K562 (cell line): ENCODE measurements around the gene HSF5.

ENCODE experiments used
- EP300 ChIP-seq: IDR thresholded peaks from 2 replicates; pipeline ENCODE4 v1.6.1; 2012; ENCODE audit warnings: low read length, improper control_type of control experiment
- HDAC2 ChIP-seq: fragments of 450-650 bp; IDR thresholded peaks from 2 replicates; pipeline ENCODE4 v1.6.1; 2016; ENCODE audit warnings: mild to moderate bottlenecking
- JUND ChIP-seq, 2 experiments: IDR thresholded peaks; 2 replicates in 1 of 2; 3 replicates in 1 of 2; pipeline ENCODE4 v1.6.1; 2011; ENCODE audit warnings: borderline replicate concordance in 2 of 2, low read depth in 2 of 2, low read length in 2 of 2, improper control_type of control experiment in 1 of 2, missing biosample characterization in 1 of 2, missing genetic modification characterization in 1 of 2, missing genetic modification reagents in 1 of 2
- SAFB2 ChIP-seq: fragments of 200-400 bp; formaldehyde crosslinking; IDR thresholded peaks from 2 replicates; pipeline ENCODE4 v1.6.1; 2018; ENCODE audit warnings: borderline replicate concordance, low read length, low read depth, moderate library complexity; ENCODE audit not compliant: severe bottlenecking
- TBP ChIP-seq: optimal IDR thresholded peaks from 2 replicates; pipeline ENCODE3; 2011; ENCODE audit warnings: low read depth, low read length, improper control_type of control experiment
- TF ChIP-seq, protein P1 (sequence below), 3 experiments: IDR thresholded peaks in 2 of 3; conservative IDR thresholded peaks in 1 of 3; 2 replicates each; pipeline ENCODE4 v1.5.1; 2011 to 2012; ENCODE audit warnings: low read length in 3 of 3, mild to moderate bottlenecking in 3 of 3, control low read depth in 2 of 3, improper control_type of control experiment in 1 of 3, inconsistent platforms in 1 of 3, low read depth in 1 of 3, mixed read lengths in 1 of 3, moderate library complexity in 1 of 3; ENCODE audit not compliant: insufficient read depth in 2 of 3
- TF ChIP-seq, protein P2 (sequence below), 2 experiments: fragments of 450-650 bp in 1 of 2; IDR thresholded peaks; 2 replicates each; pipeline ENCODE4 v1.6.1; 2011 to 2017; ENCODE audit warnings: low read depth in 2 of 2, antibody characterized with exemption in 1 of 2, borderline replicate concordance in 1 of 2, low read length in 1 of 2, mild to moderate bottlenecking in 1 of 2, mixed read lengths in 1 of 2; ENCODE audit not compliant: control insufficient read depth in 1 of 2
- TF ChIP-seq, protein P3 (sequence below): fragments of 450-650 bp; IDR thresholded peaks from 2 replicates; pipeline ENCODE4 v1.6.1; 2018; ENCODE audit not compliant: partially characterized antibody
- TF ChIP-seq, protein P4 (sequence below): fragments of 450-650 bp; IDR thresholded peaks from 2 replicates; pipeline ENCODE4 v1.6.1; 2014; ENCODE audit warnings: low read depth, mild to moderate bottlenecking, moderate library complexity, borderline replicate concordance

DNA sequence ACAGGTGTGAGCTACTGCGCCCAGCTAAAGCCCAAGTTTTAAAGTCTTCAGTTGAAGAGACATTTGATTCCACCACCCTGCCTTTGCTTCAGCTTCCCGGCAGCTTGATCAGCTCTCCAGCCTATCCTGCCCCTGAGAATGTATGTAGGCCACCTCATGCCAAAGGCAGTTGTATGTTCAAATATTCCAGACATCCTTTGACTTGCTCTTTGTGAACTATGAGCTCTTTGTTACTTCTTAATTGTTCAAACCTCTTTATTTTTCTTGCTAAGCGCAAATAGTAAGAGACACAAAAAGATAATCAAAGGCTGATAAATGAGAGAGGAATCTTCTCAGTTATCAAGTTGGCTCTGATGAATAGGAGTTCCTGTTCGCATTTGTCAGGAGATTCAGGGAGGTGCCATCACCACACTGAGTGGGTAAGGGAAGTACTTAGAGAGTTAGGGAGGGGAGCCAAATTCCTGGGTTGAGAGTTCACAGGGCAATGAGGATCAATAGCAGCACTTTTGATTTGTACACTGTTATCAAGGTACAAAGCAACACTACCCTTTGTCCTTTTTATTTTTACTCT lies 104.2 kb downstream of the HSF5 start:
- TF ChIP-seq, protein P1, sequence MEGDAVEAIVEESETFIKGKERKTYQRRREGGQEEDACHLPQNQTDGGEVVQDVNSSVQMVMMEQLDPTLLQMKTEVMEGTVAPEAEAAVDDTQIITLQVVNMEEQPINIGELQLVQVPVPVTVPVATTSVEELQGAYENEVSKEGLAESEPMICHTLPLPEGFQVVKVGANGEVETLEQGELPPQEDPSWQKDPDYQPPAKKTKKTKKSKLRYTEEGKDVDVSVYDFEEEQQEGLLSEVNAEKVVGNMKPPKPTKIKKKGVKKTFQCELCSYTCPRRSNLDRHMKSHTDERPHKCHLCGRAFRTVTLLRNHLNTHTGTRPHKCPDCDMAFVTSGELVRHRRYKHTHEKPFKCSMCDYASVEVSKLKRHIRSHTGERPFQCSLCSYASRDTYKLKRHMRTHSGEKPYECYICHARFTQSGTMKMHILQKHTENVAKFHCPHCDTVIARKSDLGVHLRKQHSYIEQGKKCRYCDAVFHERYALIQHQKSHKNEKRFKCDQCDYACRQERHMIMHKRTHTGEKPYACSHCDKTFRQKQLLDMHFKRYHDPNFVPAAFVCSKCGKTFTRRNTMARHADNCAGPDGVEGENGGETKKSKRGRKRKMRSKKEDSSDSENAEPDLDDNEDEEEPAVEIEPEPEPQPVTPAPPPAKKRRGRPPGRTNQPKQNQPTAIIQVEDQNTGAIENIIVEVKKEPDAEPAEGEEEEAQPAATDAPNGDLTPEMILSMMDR (IDR thresholded peaks at IDR 0.05 in 2 of 3, conservative IDR thresholded peaks at IDR 0.05 in 1 of 3; ENCODE audit: insufficient read depth in 2 of 3, low read depth in 1 of 3, low read length in 3 of 3): no peak
- TF ChIP-seq HDAC2 (no peak), EP300 (no peak), SAFB2 (no peak), TBP (no peak), JUND (IDR thresholded peaks at IDR 0.05; ENCODE audit: borderline replicate concordance, low read depth, low read length) (no peak), JUND (tag; IDR thresholded peaks at IDR 0.05; ENCODE audit: borderline replicate concordance, low read depth, low read length) (no peak)
- TF ChIP-seq, protein P2, sequence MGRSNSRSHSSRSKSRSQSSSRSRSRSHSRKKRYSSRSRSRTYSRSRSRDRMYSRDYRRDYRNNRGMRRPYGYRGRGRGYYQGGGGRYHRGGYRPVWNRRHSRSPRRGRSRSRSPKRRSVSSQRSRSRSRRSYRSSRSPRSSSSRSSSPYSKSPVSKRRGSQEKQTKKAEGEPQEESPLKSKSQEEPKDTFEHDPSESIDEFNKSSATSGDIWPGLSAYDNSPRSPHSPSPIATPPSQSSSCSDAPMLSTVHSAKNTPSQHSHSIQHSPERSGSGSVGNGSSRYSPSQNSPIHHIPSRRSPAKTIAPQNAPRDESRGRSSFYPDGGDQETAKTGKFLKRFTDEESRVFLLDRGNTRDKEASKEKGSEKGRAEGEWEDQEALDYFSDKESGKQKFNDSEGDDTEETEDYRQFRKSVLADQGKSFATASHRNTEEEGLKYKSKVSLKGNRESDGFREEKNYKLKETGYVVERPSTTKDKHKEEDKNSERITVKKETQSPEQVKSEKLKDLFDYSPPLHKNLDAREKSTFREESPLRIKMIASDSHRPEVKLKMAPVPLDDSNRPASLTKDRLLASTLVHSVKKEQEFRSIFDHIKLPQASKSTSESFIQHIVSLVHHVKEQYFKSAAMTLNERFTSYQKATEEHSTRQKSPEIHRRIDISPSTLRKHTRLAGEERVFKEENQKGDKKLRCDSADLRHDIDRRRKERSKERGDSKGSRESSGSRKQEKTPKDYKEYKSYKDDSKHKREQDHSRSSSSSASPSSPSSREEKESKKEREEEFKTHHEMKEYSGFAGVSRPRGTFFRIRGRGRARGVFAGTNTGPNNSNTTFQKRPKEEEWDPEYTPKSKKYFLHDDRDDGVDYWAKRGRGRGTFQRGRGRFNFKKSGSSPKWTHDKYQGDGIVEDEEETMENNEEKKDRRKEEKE (IDR thresholded peaks at IDR 0.05; ENCODE audit: borderline replicate concordance in 1 of 2, control insufficient read depth in 1 of 2, low read depth in 2 of 2, low read length in 1 of 2): no peak
- TF ChIP-seq, protein P3, sequence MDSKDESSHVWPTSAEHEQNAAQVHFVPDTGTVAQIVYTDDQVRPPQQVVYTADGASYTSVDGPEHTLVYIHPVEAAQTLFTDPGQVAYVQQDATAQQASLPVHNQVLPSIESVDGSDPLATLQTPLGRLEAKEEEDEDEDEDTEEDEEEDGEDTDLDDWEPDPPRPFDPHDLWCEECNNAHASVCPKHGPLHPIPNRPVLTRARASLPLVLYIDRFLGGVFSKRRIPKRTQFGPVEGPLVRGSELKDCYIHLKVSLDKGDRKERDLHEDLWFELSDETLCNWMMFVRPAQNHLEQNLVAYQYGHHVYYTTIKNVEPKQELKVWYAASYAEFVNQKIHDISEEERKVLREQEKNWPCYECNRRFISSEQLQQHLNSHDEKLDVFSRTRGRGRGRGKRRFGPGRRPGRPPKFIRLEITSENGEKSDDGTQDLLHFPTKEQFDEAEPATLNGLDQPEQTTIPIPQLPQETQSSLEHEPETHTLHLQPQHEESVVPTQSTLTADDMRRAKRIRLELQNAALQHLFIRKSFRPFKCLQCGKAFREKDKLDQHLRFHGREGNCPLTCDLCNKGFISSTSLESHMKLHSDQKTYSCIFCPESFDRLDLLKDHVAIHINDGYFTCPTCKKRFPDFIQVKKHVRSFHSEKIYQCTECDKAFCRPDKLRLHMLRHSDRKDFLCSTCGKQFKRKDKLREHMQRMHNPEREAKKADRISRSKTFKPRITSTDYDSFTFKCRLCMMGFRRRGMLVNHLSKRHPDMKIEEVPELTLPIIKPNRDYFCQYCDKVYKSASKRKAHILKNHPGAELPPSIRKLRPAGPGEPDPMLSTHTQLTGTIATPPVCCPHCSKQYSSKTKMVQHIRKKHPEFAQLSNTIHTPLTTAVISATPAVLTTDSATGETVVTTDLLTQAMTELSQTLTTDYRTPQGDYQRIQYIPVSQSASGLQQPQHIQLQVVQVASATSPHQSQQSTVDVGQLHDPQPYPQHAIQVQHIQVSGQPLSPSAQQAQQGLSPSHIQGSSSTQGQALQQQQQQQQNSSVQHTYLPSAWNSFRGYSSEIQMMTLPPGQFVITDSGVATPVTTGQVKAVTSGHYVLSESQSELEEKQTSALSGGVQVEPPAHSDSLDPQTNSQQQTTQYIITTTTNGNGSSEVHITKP: no peak
- TF ChIP-seq, protein P4, sequence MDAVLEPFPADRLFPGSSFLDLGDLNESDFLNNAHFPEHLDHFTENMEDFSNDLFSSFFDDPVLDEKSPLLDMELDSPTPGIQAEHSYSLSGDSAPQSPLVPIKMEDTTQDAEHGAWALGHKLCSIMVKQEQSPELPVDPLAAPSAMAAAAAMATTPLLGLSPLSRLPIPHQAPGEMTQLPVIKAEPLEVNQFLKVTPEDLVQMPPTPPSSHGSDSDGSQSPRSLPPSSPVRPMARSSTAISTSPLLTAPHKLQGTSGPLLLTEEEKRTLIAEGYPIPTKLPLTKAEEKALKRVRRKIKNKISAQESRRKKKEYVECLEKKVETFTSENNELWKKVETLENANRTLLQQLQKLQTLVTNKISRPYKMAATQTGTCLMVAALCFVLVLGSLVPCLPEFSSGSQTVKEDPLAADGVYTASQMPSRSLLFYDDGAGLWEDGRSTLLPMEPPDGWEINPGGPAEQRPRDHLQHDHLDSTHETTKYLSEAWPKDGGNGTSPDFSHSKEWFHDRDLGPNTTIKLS: no peak
